SK-N-SH (cell line): ENCODE results near the gene ARID4B.

Experiments used
- CHD2 ChIP-seq: fragments of 150-350 bp; IDR thresholded peaks from 2 replicates; pipeline ENCODE4 v1.6.1; 2018; ENCODE audit warnings: low read length; ENCODE audit not compliant: partially characterized antibody
- EZH2phosphoT487 ChIP-seq: fragments of 200-600 bp; sonication (generic); IDR thresholded peaks from 2 replicates; pipeline ENCODE4 v1.6.1; 2017; ENCODE audit warnings: low read depth, mixed run types, mild to moderate bottlenecking, antibody characterized with exemption, moderate library complexity, borderline replicate concordance
- MAX ChIP-seq: IDR thresholded peaks from 2 replicates; pipeline ENCODE4 v1.4.0; 2012; ENCODE audit warnings: low read depth
- PBX3 ChIP-seq: IDR thresholded peaks from 2 replicates; pipeline ENCODE4; 2012
- POLR2AphosphoS5 ChIP-seq: IDR thresholded peaks from 2 replicates; pipeline ENCODE4 v1.6.1; 2012; ENCODE audit warnings: low read depth, low read length
- RAD21 ChIP-seq: IDR thresholded peaks from 2 replicates; pipeline ENCODE4 v1.6.1; 2012; ENCODE audit warnings: mild to moderate bottlenecking, low read length
- TAF1 ChIP-seq: IDR thresholded peaks from 2 replicates; pipeline ENCODE4 v1.6.1; 2012; ENCODE audit warnings: low read depth, mild to moderate bottlenecking, low read length, moderate library complexity, borderline replicate concordance
- TF ChIP-seq, protein P1 (sequence below): fragments of 200-600 bp; sonication (generic); IDR thresholded peaks from 2 replicates; pipeline ENCODE4 v1.6.1; 2017; ENCODE audit warnings: antibody characterized with exemption, mild to moderate bottlenecking, moderate library complexity

- TF ChIP-seq, protein P1, sequence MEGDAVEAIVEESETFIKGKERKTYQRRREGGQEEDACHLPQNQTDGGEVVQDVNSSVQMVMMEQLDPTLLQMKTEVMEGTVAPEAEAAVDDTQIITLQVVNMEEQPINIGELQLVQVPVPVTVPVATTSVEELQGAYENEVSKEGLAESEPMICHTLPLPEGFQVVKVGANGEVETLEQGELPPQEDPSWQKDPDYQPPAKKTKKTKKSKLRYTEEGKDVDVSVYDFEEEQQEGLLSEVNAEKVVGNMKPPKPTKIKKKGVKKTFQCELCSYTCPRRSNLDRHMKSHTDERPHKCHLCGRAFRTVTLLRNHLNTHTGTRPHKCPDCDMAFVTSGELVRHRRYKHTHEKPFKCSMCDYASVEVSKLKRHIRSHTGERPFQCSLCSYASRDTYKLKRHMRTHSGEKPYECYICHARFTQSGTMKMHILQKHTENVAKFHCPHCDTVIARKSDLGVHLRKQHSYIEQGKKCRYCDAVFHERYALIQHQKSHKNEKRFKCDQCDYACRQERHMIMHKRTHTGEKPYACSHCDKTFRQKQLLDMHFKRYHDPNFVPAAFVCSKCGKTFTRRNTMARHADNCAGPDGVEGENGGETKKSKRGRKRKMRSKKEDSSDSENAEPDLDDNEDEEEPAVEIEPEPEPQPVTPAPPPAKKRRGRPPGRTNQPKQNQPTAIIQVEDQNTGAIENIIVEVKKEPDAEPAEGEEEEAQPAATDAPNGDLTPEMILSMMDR = no peak
- TF ChIP-seq PBX3 (no peak), CHD2 (no peak), TAF1 (no peak), POLR2AphosphoS5 (no peak), MAX (no peak), RAD21 (no peak), EZH2phosphoT487 (no peak)
These were observed 7.3 kb downstream of the ARID4B start for GRCh38 chr1:235320521-235321179.
